Natural killer cell (primary cell): Measurements from ENCODE around the gene PRR20G. TPM values are rescaled to one million over a fixed set of nuclear protein-coding genes. Genes with fewer than 3 reads are reported as not detected.

Source experiments
- ATAC-seq, 3 donors: fragments of 150-1000 bp in 2 of 3; fragments of 200-7000 bp in 1 of 3; cut with Tn5 transposase; 1 replicate in 1 of 3; 2 replicates in 2 of 3; pipeline ENCODE4 v1.10.0; 2021; ENCODE audit warnings: mild to moderate bottlenecking in 2 of 3, moderate library complexity in 2 of 3
- DNase-seq, 2 donors: peaks; one replicate each; pipeline versions ENCODE4 v3.0.0 to v3.0.0-alpha.2; 2013 to 2021; ENCODE audit warnings: mixed read lengths in 1 of 2
- H3K27ac ChIP-seq: one replicate; pipeline ENCODE4 v1.5.1; 2013; ENCODE audit warnings: mild to moderate bottlenecking, low read length
- H3K27me3 ChIP-seq: one replicate; pipeline ENCODE4 v1.6.1; 2013; ENCODE audit warnings: low read length; ENCODE audit not compliant: control insufficient read depth, insufficient read depth
- H3K36me3 ChIP-seq: one replicate; pipeline ENCODE4 v1.6.1; 2013; ENCODE audit warnings: low read length; ENCODE audit not compliant: control insufficient read depth, insufficient read depth
- H3K4me1 ChIP-seq: one replicate; pipeline ENCODE4 v1.6.1; 2013; ENCODE audit warnings: low read length; ENCODE audit not compliant: control insufficient read depth, insufficient read depth
- H3K4me3 ChIP-seq: one replicate; pipeline ENCODE4 v1.5.1; 2013; ENCODE audit warnings: low read length
- H3K9me3 ChIP-seq: one replicate; pipeline ENCODE4 v1.6.1; 2013; ENCODE audit warnings: low read length; ENCODE audit not compliant: control insufficient read depth, insufficient read depth
- H3K27ac Mint-ChIP-seq, 2 donors: one replicate each; pipeline ENCODE4 v1.8.0; 2022; ENCODE audit warnings: mild to moderate bottlenecking in 2 of 2, mixed read lengths in 2 of 2, moderate library complexity in 1 of 2
- H3K27me3 Mint-ChIP-seq, 2 donors: one replicate each; pipeline ENCODE4 v1.8.0; 2022; ENCODE audit warnings: low read depth in 2 of 2, mixed read lengths in 2 of 2
- H3K36me3 Mint-ChIP-seq: one replicate; pipeline ENCODE4 v1.8.0; 2022; ENCODE audit warnings: mixed read lengths
- H3K4me1 Mint-ChIP-seq, 2 donors: one replicate each; pipeline ENCODE4 v1.8.0; 2022; ENCODE audit warnings: mixed read lengths in 2 of 2
- H3K4me3 Mint-ChIP-seq: one replicate; pipeline ENCODE4 v1.8.0; 2022; ENCODE audit warnings: mild to moderate bottlenecking, moderate library complexity, mixed read lengths
- H3K9me3 Mint-ChIP-seq, 2 donors: one replicate each; pipeline ENCODE4 v1.8.0; 2022; ENCODE audit warnings: mixed read lengths in 2 of 2
- WGBS: methylation state at CpG from one replicate; pipeline ENCODE4 v1.1.7; 2013; ENCODE audit warnings: missing lambda C conversion rate; ENCODE audit not compliant: insufficient coverage; 5-methylcytosine and 5-hydroxymethylcytosine counted together
- intact Hi-C: fragments of 100-400 bp; cut with micrococcal nuclease; formaldehyde crosslinking; loops from one replicate; pipeline ENCODE4 v1.14.2; 2022
- total RNA-seq, 4 donors: library from RNA; stranded (reverse); fragments of 120-200 nt in 1 of 4; gene quantifications; one replicate each; pipeline versions ENCODE4 v1.2.3 to v1.2.4, GENCODE V29; 2013 to 2022
- TF ChIP-seq, protein P1 (sequence below): fragments of 200-600 bp; IDR thresholded peaks from one replicate; pipeline ENCODE4 v1.8.0; 2022; ENCODE audit warnings: antibody characterized with exemption

PRR20G gene
- total RNA-seq, 3 donors from 2014 or later (not counting 1 experiment from before 2014, with no cell fraction given): not detected

DNA sequence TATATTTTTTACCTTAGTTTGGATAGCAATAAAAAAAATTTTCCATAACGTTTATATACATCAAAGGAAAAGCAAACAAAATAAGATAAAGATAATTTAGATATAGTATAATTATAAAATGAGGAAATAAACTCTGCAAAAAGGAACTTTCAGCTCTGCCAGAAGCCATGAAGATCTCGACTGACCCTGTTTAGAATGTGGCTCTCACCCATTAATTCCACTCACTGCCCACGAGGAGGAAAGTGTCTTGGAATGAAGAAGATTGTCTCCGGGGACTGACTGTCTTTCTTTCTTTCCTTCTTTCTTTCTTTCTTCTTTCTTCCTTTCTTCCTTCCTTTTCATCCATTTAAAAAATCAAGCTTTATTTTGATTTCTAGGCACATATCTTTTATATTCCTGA lies 20.1 kb upstream of the PRR20G start:
- H3K4me1 ChIP-seq: peaks cover 8% of the 10 kb centered on the region
- Mint-ChIP-seq H3K36me3 (no peaks in the 10 kb centered on the region), H3K4me1 (no peaks in the 10 kb centered on the region), H3K27me3 (peaks cover 7 to 15% of the 10 kb centered on the region in 2 donors), H3K27ac (no peak overlapping the region), H3K4me3 (no peak overlapping the region), H3K9me3 (no peaks in the 10 kb centered on the region)
- H3K27me3 ChIP-seq: peaks cover 2% of the 10 kb centered on the region
- WGBS: 63% methylated on average over 3 of the region's 4 CpGs
- no peaks in the 10 kb centered on the region for H3K9me3 ChIP-seq
- no peak overlapping the region for H3K27ac ChIP-seq
- no peak for ATAC-seq
- intact Hi-C loops: no loop called here
- no peak overlapping the region for H3K4me3 ChIP-seq
- no peak for DNase-seq
- H3K36me3 ChIP-seq: no peaks in the 10 kb centered on the region
- TF ChIP-seq, protein P1, sequence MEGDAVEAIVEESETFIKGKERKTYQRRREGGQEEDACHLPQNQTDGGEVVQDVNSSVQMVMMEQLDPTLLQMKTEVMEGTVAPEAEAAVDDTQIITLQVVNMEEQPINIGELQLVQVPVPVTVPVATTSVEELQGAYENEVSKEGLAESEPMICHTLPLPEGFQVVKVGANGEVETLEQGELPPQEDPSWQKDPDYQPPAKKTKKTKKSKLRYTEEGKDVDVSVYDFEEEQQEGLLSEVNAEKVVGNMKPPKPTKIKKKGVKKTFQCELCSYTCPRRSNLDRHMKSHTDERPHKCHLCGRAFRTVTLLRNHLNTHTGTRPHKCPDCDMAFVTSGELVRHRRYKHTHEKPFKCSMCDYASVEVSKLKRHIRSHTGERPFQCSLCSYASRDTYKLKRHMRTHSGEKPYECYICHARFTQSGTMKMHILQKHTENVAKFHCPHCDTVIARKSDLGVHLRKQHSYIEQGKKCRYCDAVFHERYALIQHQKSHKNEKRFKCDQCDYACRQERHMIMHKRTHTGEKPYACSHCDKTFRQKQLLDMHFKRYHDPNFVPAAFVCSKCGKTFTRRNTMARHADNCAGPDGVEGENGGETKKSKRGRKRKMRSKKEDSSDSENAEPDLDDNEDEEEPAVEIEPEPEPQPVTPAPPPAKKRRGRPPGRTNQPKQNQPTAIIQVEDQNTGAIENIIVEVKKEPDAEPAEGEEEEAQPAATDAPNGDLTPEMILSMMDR: no peak

DNA sequence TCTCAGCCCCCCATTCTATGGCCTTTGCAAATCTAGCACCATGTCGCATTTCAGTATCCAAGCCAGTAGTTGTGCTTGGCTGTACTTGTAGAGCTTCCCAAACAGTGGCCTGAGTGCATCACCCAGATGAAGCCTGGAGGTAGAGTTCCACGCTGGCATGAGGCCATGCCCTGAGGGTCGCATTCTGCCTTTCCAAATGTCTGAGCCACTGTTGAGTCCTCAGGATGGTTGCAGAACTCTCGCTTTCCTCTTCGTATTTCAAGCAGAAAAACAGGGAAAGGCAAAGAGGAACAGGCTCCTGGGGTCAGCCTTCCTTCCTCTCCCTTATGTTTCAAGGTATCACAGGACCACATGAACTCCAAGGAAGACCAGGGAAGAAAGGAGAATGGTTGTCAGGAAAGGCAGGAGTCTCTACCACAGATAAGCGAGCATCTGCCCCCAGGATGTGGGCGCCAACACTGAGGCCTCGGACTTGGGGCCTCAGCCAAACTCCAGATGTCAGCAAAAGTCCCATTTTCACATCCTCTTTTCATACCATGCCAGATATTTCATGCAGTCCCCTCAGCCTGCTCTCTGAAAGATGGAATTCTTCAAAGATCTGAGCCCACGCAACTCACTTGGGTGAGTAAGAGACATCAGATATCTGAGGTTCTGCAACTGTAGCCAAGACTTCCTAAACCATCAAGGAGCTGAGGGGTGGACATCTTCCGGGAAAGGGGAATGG lies 19.4 kb upstream of the PRR20G start:
- Mint-ChIP-seq H3K4me3 (no peak overlapping the region), H3K27me3 (peaks cover 7 to 15% of the 10 kb centered on the region in 2 donors), H3K4me1 (no peaks in the 10 kb centered on the region), H3K27ac (no peak overlapping the region), H3K9me3 (no peaks in the 10 kb centered on the region), H3K36me3 (no peaks in the 10 kb centered on the region)
- ATAC-seq (no peak), DNase-seq (no peak)
- Histone ChIP-seq H3K36me3 (no peaks in the 10 kb centered on the region), H3K4me3 (no peak overlapping the region), H3K9me3 (no peaks in the 10 kb centered on the region), H3K27me3 (peaks cover 2% of the 10 kb centered on the region), H3K27ac (no peak overlapping the region), H3K4me1 (peaks cover 8% of the 10 kb centered on the region)
- 60% methylated on average over 9 of the region's 10 CpGs for WGBS
- intact Hi-C loops: no loop called here
- TF ChIP-seq, protein P1: no peak

DNA sequence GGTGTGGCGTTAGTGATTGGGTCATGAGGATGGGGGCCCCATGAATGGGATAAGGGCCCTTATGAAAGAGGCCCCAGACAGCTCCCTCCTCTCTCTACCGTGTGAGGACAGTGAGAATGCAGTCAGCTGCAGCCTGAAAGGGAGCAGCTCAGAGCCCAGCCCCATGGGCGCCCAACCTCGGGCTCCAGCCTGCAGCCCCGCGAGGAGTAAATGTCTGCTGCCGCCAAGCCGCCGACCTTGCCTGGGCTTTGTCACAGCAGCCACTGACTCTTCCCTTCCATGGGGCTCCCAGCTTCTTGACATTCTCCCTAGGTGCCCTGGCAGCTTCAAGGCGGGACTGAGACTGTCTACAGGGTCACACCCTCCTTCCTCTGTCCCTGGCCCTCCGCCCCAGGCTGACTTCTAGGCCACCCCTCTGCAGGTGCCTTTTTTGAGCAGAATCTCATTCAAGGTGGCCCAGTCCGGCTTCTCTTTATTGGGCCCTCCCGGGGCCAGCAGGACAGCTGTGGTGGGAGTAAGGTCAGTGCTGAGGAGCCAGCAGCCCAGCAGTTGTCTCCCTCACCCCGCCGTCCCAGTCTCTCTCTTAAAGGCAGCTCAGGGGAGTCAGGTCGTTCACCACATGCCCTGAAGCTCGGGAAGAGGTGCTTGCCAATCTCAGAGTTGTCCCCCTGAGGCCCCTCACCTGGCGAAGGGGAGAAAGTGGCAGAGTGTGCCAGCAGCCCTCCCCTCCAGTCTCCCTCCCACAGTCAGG lies 18.7 kb upstream of the PRR20G start:
- no peak overlapping the region for H3K27ac ChIP-seq
- H3K4me3 Mint-ChIP-seq: no peak overlapping the region
- TF ChIP-seq, protein P1: no peak
- intact Hi-C loops: no loop called here
- H3K4me1 Mint-ChIP-seq: no peaks in the 10 kb centered on the region
- H3K27ac Mint-ChIP-seq: no peak overlapping the region
- 82% methylated on average over 18 of the region's 18 CpGs for WGBS
- H3K4me3 ChIP-seq: no peak overlapping the region
- DNase-seq: no peak
- peaks cover 2% of the 10 kb centered on the region for H3K27me3 ChIP-seq
- ATAC-seq: peak in 1 of 3 donors; percentile 15
- H3K36me3 ChIP-seq: no peaks in the 10 kb centered on the region
- no peaks in the 10 kb centered on the region for H3K9me3 Mint-ChIP-seq
- no peaks in the 10 kb centered on the region for H3K9me3 ChIP-seq
- H3K36me3 Mint-ChIP-seq: no peaks in the 10 kb centered on the region
- H3K27me3 Mint-ChIP-seq: peaks cover 4 to 16% of the 10 kb centered on the region in 2 donors
- H3K4me1 ChIP-seq: peaks cover 8% of the 10 kb centered on the region
